GM18951 (cell line): ENCODE results near the gene WFIKKN1.

Experiments
- POLR2A ChIP-seq: IDR thresholded peaks from 4 replicates; pipeline ENCODE4 v1.6.1; 2011; ENCODE audit warnings: mild to moderate bottlenecking; ENCODE audit not compliant: insufficient read length, insufficient read depth; ENCODE audit errors: extremely low read depth
- in situ Hi-C: fragments of 300-500 bp; cut with MboI; formaldehyde crosslinking; loops from one replicate; pipeline ENCODE4 v1.12.0; 2022; ENCODE audit warnings: low sequenced_read_pairs, mixed read lengths, inconsistent platforms; ENCODE audit not compliant: unreplicated experiment

Gene WFIKKN1

DNA sequence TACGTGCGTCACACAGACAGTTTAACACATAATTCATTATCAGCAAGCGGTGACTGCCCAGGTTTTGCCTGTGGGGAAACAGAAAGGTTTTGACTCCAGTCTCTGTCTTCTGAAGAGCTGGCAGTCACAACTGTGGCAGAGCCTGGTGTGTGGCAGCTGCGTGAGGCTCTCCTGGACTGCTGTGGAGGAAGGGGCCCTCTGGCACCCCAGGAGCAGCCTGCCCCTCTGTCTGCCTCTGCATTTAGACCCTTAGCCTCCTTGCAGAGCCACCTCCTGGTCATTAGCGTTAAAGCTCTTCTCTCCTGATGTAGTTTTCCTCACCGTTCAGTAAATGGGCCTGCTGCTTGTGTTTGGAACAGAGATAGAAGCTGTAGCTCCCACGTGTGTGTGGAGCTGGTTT is 30.0 kb upstream of the WFIKKN1 start:
- in situ Hi-C loops: no loop called here
- TF ChIP-seq POLR2A: no peak

DNA sequence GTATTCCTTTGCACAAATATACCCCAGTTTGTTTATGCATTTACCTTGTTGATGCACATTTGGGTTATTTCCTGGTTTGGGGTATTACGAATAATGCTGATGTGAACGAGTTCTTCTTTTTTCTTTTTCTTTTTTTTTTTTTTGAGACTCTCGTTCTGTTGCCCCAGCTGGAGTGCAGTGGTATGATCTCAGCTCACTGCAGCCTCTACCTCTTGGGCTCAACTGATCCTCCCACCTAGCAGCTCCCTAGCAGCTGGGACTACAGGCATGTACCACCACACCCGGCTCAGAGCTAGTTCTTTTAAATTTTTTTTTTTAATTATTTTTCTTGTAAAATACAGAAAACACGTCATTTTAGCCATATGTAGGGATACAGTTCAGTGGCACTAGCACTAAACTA is 26.9 kb upstream of the WFIKKN1 start:
- no peak for TF ChIP-seq POLR2A
- in situ Hi-C loops: no loop called here

DNA sequence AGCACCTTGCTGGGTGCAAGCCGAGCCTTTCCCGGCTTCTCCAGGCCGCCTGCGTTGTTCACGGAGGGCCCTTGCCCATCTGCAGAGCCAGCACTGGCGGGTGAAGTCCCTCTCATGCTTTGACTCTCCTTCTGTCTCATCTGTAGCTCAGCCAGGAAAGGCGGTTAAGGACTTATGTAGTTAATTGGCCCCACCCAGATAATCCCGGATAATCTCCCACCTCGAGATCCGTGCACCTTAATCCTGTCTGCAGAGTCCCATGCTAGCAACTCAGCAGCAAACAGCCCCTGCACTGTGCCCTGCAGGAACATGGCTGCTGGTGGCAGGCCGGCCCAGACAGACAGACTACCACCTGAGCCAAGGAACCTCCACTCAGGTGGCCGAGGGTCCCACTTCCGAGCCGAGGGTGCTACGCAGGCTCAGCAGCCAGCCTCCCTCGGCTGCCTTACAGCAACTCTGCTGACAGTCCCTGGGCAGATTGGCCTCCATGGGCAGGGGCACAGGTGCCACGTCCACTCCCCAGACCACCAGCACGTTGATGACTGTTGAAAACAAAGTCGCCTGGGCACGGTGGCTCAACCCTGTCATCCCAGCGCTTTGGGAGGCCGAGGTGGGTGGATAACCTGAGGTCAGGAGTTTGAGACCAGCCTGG is 24.0 kb upstream of the WFIKKN1 start:
- in situ Hi-C loops: no loop called here
- TF ChIP-seq POLR2A: no peak

DNA sequence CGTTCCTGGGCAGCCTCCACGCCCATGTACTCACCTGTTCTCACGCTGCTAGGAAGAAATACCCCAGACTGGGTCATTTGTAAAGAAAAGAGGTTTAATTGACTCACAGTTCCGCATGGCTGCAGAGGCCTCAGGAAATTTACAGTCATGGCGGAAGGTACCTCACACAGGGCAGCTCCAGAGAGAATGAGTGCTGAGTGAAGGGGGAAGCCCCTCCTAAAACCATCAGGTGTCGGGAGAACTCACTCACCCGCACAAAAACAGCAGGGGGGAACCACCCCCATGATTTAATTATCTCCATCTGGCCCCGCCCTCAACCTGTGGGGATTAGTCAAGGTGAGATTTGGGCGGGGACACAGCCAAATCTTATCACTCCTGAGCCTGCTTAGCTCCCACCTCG is 22.8 kb upstream of the WFIKKN1 start:
- TF ChIP-seq POLR2A: no peak
- in situ Hi-C loops: no loop called here

DNA sequence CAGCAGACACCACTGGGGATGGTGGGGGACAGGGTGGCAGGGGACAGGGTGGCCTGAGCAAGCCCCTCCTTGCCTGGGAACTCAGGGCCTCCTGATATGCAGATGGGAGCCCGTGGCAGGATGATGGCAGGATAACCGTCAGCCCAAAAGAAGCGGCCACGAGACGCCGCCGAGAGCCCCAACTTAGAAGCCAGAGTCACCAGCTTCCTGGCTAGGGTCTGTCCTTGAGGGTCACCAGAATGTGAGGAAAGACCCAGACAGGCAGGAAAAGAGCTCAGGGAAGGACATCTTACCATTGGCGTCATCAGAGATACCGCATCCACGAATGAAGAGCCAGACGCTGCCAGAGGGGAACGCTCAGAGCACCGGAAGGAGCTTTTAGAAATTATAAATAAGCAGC is 21.5 kb upstream of the WFIKKN1 start:
- no peak for TF ChIP-seq POLR2A
- in situ Hi-C loops: no loop called here

DNA sequence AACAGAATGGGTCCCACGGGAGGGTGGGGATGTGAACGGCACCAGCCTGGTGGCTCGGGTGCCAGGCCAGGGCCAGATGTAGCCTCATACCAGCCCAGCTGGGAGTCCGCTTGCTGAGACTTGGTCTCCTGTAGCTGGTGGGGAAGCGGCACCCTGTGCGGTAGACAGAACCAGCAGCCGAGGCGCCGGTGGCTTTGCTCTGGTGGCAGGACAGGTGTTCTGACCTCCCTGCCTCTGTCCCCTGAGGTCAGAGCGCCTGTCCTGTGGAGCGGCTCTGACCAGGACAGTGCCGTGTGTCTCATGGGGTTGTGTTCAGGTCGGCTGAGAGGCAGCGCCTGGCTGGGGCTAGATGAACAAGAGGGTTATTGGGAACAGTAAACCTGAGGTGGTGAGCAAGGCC is 20.8 kb upstream of the WFIKKN1 start:
- no peak for TF ChIP-seq POLR2A
- in situ Hi-C loops: no loop called here

DNA sequence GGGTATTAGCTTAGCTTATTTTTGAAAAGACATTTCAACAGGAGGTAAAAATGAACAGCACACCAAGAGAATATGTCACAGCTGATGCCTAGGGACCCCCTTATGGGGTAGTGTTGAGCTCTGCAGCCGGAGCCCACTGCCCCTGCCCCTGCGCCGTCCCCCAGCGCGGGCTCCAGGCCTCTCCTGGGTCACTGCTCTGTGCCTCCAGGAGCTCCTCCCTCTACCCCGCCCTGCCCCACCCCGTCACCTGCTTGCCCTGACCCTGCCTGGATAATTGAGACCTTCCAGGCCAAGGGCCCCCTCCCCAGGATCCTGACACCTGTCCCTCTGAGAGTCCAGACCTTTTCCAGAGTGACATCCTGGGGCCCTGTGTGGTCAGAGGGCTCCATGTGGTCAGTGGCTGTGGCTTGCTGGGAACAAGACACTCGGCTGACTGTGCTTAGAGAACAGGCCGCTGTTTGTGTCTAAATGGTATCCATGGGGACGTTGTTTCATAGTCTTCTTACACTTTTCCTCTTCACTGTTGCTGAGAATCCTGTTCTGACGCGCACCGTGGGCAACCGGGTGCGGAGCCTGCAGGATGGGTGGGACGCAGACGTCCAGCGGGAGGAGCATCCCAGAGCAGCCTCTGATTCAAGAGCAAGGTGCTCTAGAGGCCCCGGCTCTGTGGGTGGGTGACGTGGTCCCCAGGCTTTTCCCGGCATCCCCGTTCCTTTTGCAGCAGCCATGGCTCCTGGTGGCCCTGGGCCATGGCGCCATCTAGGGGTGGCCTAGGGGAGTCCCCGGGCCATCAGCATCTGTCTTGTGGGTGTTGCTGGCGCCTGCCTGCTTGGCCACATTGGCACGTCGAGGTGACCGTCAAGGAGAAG is 20.0 kb upstream of the WFIKKN1 start:
- in situ Hi-C loops: no loop called here
- no peak for TF ChIP-seq POLR2A

DNA sequence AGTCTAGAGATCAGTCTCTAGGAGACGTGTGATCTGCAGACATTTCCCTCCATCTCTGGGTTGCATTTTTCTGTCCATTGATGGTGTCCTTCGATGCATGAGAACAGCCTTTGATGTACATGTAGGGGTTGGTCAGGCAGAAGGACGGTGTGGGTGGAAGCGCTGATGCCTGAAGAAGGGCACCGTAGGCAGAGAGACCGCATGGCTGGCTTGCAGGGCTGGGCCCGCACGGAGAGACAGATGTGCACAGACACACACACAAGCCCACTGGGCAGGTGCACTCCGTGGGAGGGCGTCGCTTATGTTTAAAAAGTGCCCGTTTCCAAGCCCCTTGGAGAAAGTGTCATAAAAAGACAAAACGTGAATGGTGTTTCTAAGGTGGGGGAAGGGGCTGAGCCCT is 15.7 kb upstream of the WFIKKN1 start:
- no peak for TF ChIP-seq POLR2A
- in situ Hi-C loops: no loop called here

DNA sequence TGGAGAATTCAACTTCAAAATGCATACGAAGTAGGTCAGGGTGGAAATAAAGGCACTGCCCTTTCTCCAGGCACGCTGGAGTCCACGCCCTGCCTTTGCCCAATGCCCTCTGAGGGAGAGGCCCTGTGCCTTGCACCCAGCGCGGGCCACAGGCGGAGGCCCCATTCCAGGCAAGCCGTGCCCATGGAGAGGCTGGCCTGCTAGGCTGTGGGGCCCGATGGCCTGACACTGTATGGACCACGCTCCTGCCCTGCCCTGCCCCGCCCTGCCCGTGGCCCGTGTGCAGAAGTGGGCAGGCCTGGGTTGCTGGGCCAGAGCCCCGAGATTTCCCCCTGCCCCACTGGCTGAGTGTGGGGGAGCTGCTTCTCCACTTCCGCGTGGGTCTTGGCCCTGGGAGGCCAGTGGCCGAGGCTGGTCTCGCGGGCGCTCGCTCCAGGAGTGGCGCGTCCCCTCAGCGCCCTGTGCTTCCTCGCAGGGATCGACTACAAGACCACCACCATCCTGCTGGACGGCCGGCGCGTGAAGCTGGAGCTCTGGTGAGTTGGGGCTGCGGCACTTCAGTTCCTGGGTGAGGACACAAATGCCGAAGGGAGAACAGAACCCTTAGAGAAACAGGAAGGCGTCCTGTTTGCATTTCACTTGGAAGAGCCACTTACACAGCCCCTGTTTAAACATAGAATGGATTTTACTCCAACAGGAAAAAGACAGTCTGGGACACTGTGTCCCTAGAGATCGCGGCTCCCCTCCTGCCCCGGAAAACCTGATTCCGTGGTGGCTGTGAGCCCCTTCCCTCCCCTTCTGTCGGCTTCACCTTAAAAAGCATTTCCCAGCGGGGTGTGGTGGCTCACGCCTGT is 13.8 kb upstream of the WFIKKN1 start:
- in situ Hi-C loops: no loop called here
- TF ChIP-seq POLR2A: no peak

DNA sequence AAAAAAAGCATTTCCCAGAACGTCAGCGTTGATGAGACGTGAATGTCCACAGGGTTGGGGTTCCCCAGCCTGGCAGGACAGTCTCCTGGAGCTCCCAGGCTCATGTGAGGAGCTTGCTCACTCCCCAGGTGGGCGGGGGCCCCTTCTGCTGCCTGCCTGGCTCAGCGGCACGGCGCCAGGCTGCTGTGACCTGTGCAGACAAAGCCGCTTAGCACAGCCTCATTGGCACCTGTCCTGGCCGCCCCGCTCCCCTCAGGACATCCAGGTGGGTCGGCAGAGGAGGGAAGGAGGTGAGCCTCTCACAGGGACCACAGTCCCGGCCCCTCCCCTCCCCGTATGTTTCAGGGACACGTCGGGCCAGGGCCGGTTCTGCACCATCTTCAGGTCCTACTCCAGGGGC is 12.9 kb upstream of the WFIKKN1 start:
- in situ Hi-C loops: no loop called here
- no peak for TF ChIP-seq POLR2A

DNA sequence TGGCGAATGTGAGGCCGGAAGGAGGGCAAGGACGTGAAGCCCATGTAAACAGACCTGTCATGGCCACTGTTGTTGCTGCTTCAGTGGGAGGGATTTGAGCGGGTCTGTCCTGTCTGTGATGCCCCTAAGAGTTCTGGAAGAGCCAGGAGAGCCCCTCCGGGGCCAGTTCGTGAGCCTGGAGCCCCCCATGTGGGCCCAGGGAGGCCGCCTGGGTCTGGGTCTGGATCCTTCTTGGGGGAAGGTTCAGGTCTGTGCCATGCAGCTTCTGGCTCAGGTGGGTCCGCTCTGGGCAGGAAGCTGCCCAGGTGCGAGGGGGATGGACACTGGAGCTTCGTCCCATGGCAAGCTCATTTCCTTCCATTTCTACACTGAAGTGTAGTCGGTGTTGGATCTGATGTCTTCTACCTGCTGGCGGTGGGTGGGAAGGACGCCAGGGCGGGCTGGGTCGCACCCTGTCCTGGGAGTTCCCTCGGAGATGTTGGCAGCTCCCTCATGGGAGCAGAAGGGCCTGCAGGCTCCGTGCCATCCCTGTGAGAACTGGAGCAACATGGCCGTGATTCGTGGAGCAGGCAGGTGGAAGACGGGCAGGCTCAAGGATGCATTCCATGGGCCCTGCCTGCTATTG is 11.2 kb upstream of the WFIKKN1 start:
- in situ Hi-C loops: no loop called here
- TF ChIP-seq POLR2A: no peak

DNA sequence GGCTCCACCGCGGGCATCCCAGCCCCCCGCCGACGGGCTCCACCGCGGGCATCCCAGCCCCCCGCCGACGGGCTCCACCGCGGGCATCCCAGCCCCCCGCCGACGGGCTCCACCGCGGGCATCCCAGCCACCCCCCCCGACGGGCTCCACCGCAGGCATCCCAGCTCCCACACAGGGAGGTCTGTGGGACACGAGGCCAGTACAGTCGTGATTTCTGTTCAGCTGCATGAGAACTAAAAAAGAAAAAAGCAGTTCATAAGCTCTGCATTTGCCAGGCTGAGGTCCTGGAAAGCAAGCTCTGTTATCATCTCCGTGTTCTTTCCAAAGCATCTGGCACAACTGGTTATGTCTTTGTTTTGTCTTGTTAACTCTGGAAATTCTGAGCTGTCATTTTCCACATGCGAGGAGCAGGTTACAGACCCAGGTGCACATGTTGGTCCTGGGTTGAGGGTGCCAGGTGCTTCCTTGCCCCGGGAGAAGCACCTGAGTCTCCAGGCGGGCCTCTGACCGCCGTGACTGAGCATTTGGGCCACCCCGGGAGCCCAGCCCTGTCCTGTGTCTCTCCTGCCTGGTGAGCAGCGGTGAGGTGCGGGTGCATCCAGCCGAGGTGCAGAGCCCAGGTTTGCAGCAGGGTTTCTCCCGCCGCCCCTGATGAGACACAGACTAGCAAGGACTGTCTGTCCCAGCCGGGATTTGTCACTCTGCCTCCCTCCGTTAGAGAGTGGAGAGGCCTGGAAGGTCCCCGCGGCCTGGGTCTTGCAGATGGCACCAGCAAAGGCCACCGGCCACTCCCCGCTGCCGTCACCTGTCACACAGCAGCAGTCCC is 9.9 kb upstream of the WFIKKN1 start:
- in situ Hi-C loops: no loop called here
- no peak for TF ChIP-seq POLR2A
